Measurements from ENCODE around the gene GPNMB.
A peak's percentile ranks its signal among the peaks of the same experiment; 100 is the strongest.

DNA sequence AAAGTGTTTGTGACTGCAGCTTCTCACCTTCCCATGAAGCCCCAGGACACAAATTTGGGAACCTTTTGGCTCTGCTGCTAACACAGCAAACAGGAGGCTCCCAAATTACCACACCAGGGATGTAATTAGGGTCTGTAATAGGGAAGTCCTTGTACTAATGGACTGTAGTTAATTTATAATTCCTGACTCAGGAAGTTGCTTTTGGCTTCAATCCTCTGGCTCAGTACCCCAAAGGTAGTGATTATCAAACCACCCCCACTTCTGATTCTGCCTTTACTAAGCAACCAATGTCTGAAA is 48.8 kb downstream of the GPNMB start:
- TF ChIP-seq ETV6 (CRISPR knock-in tag; conservative IDR thresholded peaks at IDR 0.05) (no peak), ELF1 (CRISPR knock-in tag; IDR thresholded peaks at IDR 0.05) (0 out of 2 replicates have a peak, but pooled peaks have one; percentile 18), ZFP36L2 (CRISPR knock-in tag; IDR thresholded peaks at IDR 0.05) (no peak), POLR2A (IDR thresholded peaks at IDR 0.05; ENCODE audit: insufficient read depth in 1 of 2, low read depth in 2 of 2, low read length in 2 of 2) (no peak), TP53 (CRISPR knock-in tag; conservative IDR thresholded peaks at IDR 0.05) (no peak)
- TF ChIP-seq, protein P1, sequence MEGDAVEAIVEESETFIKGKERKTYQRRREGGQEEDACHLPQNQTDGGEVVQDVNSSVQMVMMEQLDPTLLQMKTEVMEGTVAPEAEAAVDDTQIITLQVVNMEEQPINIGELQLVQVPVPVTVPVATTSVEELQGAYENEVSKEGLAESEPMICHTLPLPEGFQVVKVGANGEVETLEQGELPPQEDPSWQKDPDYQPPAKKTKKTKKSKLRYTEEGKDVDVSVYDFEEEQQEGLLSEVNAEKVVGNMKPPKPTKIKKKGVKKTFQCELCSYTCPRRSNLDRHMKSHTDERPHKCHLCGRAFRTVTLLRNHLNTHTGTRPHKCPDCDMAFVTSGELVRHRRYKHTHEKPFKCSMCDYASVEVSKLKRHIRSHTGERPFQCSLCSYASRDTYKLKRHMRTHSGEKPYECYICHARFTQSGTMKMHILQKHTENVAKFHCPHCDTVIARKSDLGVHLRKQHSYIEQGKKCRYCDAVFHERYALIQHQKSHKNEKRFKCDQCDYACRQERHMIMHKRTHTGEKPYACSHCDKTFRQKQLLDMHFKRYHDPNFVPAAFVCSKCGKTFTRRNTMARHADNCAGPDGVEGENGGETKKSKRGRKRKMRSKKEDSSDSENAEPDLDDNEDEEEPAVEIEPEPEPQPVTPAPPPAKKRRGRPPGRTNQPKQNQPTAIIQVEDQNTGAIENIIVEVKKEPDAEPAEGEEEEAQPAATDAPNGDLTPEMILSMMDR (CRISPR knock-in tag; IDR thresholded peaks at IDR 0.05), result no peak
- TF ChIP-seq, protein P2, sequence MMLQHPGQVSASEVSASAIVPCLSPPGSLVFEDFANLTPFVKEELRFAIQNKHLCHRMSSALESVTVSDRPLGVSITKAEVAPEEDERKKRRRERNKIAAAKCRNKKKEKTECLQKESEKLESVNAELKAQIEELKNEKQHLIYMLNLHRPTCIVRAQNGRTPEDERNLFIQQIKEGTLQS (CRISPR knock-in tag; IDR thresholded peaks at IDR 0.05), result no peak

Measured in HepG2 (cell line).